ENCODE measurements around the gene ACOT7. TPM values are rescaled to one million over a fixed set of nuclear protein-coding genes. Genes with fewer than 3 reads are reported as not detected.

The ACOT7 gene
- total and polyA plus RNA-seq, 2 of the 13 experiments (the other 11 are each of a cell fraction or from before 2014, with no cell fraction given): 33.0 to 55.8 TPM

- TF ChIP-seq ZNF768 (CRISPR knock-in tag; IDR thresholded peaks at IDR 0.05) (no peak), ZNF615 (CRISPR knock-in tag; IDR thresholded peaks at IDR 0.05; ENCODE audit: borderline replicate concordance) (no peak), BRCA1 (CRISPR knock-in tag; IDR thresholded peaks at IDR 0.05) (no peak), IKZF5 (CRISPR knock-in tag; IDR thresholded peaks at IDR 0.05) (no peak), NFIB (CRISPR knock-in tag; IDR thresholded peaks at IDR 0.05; ENCODE audit: borderline replicate concordance) (no peak), ETV6 (CRISPR knock-in tag; conservative IDR thresholded peaks at IDR 0.05) (no peak), RXRB (CRISPR knock-in tag; IDR thresholded peaks at IDR 0.05; ENCODE audit: borderline replicate concordance) (no peak), ZNF792 (CRISPR knock-in tag; IDR thresholded peaks at IDR 0.05) (no peak), ZNF12 (CRISPR knock-in tag; IDR thresholded peaks at IDR 0.05) (no peak), ZNF549 (CRISPR knock-in tag; IDR thresholded peaks at IDR 0.05) (no peak), MBD4 (IDR thresholded peaks at IDR 0.05; ENCODE audit: borderline replicate concordance, low read length) (no peak), ZSCAN20 (CRISPR knock-in tag; IDR thresholded peaks at IDR 0.05; ENCODE audit: borderline replicate concordance) (no peak), ZNF629 (CRISPR knock-in tag; conservative IDR thresholded peaks at IDR 0.05) (no peak), ZNF780A (CRISPR knock-in tag; IDR thresholded peaks at IDR 0.05) (no peak)
- TF ChIP-seq, protein P1, sequence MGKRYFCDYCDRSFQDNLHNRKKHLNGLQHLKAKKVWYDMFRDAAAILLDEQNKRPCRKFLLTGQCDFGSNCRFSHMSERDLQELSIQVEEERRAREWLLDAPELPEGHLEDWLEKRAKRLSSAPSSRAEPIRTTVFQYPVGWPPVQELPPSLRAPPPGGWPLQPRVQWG (CRISPR knock-in tag; IDR thresholded peaks at IDR 0.05; ENCODE audit: borderline replicate concordance, low read depth): no peak
- TF ChIP-seq, protein P2, sequence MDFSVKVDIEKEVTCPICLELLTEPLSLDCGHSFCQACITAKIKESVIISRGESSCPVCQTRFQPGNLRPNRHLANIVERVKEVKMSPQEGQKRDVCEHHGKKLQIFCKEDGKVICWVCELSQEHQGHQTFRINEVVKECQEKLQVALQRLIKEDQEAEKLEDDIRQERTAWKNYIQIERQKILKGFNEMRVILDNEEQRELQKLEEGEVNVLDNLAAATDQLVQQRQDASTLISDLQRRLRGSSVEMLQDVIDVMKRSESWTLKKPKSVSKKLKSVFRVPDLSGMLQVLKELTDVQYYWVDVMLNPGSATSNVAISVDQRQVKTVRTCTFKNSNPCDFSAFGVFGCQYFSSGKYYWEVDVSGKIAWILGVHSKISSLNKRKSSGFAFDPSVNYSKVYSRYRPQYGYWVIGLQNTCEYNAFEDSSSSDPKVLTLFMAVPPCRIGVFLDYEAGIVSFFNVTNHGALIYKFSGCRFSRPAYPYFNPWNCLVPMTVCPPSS (IDR thresholded peaks at IDR 0.05): no peak
- Histone ChIP-seq H3K9me3 (ENCODE audit: low read length) (no peaks in the 10 kb centered on the region), H4K20me1 (ENCODE audit: insufficient read depth, low read length) (0 out of 2 replicates have a peak, but pooled peaks cover 5% of the 10 kb centered on the region), H3K4me1 (ENCODE audit: insufficient read depth, low read length) (peaks cover 58% of the 10 kb centered on the region), H2AFZ (ENCODE audit: low read length) (no peak overlapping the region), H3K4me3 (replicated peaks in 1 of 3; ENCODE audit: insufficient read depth in 1 of 3, low read depth in 2 of 3, low read length in 3 of 3) (peak overlapping the region in 1 of 3 experiments; percentile 16; a peak in 1 of 6 replicates), H3K4me2 (ENCODE audit: low read depth, low read length) (peak overlapping the region; percentile 70), H3K27ac (ENCODE audit: extremely low read length, insufficient read depth, low read length) (no peak overlapping the region), H3K79me2 (ENCODE audit: insufficient read depth, low read length) (no peaks in the 10 kb centered on the region), H3K27me3 (ENCODE audit: control insufficient read depth in 1 of 2, insufficient read depth in 2 of 2, low read length in 2 of 2) (peaks cover 11 to 37% of the 10 kb centered on the region in 2 experiments; a peak in 4 of 5 replicates), H3K9ac (ENCODE audit: insufficient read depth, low read depth, low read length) (no peak overlapping the region), H3K36me3 (replicated peaks in 1 of 2; ENCODE audit: control insufficient read depth in 1 of 2, insufficient read depth in 2 of 2, low read length in 2 of 2) (no peaks in the 10 kb centered on the region)
- in situ Hi-C loops (cut with HindIII; ENCODE audit: extremely low pct_ligation_motif_present, low pct_unique_long_range_greater_than_20kb) (loop anchor here (10.0 kb wide), 1 partner anchor 174 kb away; the partner anchor contains the start of gene HES2), intact Hi-C loops (cut with micrococcal nuclease; ENCODE audit: unreplicated experiment) (loop anchor here (2.0 to 10.0 kb wide), 2 partner anchors 36 to 136 kb away; no protein-coding TSS in a partner anchor)
- ChIA-PET CTCF (ENCODE audit: low intra/inter-chr PET ratio, low total read pairs) (no interaction called here), POLR2A (interaction anchor here (1.3 kb wide), 1 partner anchor 35 kb away, joined by 4 read pairs; no protein-coding TSS in a partner anchor)
- WGBS (ENCODE audit: low lambda C conversion rate): 64% methylated on average over 31 of the region's 33 CpGs
- no peak for DNase-seq (ENCODE audit: low spot score)
- no peak for FAIRE-seq
- BruUV-seq (replicated peaks): no TSS peak
- ATAC-seq: no peak
Observed at GRCh38 chr1:6241107-6241886, 152.3 kb downstream of the ACOT7 start.

All from HepG2 (cell line).